EL (cell line): ENCODE measurements around the gene MSMB.
"Not testable (repeated sequence)": the region's sequence is repeated elsewhere in the genome, so short reads cannot be mapped to it uniquely, and the experiment has no call there.

Source experiments
- DNase-seq: peaks from one replicate; pipeline ENCODE4 v3.0.0-alpha.2; 2016

Gene MSMB, protein sequence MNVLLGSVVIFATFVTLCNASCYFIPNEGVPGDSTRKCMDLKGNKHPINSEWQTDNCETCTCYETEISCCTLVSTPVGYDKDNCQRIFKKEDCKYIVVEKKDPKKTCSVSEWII

DNA sequence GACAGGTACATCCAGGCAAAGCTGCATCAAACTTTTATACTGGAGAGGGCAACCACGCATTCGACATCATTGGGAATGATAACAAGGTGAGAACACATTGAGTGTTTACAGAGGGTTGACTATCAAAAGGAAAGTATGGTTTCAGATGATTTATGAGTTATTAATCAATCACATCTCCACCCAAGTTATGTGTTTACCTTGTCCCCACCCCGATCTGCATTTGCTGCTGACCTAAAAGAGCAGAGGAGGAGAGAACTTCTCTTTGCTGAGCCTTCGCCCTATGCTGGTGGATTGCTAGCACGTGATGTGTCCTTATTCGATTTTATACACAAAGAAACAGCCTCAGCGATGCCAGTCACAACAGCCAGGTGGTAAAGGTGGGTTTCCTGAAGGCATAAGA, at the start of gene MSMB:
TSS of gene MSMB (minus strand) at position 9 of the 400 bp plus-strand sequence. CDS start 32 bp downstream, outside the sequence.
- DNase-seq = no peak

DNA sequence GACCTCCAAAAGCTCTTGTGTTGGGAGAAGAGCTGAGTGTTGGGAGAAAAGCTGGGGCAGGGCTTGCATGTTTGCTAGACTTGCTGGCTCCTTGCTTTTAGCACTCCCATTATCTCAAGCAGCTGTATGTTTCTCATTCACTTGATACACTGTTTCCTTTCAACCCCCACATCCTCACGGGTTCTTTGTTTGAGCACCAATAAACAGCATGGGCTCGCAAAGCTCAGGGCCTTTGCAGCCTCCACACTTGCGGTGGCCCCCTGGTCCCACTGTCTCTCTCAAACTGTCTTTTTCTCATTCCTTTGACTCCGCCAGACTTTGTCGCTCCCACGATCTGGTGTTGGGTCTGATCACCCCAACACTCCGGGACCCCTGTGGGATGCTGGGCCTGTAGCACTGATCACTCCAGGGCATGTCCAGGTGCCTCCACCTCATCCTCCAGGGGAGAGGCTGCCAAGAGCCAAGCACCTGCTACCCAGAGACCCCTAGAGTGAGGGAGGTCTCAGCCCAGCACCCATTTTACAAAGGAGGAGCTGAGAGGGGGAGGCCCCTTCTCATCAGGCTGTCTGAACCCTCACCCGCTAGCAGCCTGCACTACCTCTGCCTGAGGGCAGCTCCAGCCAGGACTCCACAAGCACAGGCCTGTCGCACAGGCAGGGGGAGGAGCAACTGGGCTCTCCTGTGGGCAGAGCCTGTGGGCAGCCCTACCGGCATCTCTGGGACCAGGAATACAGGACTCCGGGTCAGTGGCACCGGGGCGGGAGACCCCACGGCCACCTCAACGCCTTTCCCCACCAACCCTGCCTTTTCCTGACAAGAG, 49.1 kb upstream of the MSMB start:
- no peak for DNase-seq

DNA sequence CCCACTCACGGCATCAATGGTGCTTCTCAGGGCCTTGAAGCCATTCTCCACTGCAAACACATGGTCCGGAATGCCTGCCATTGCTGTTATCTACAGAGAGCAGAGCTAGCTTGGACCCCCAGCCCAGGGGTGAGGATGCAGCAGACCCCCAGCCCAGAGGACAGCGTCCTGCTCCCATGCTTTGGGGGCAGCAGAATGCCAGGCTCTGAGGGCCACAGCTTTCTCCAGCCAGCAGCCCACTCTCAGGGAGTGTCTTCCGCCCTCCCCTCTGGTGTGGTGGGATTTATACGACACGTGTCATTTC, 48.1 kb upstream of the MSMB start:
- DNase-seq = no peak

DNA sequence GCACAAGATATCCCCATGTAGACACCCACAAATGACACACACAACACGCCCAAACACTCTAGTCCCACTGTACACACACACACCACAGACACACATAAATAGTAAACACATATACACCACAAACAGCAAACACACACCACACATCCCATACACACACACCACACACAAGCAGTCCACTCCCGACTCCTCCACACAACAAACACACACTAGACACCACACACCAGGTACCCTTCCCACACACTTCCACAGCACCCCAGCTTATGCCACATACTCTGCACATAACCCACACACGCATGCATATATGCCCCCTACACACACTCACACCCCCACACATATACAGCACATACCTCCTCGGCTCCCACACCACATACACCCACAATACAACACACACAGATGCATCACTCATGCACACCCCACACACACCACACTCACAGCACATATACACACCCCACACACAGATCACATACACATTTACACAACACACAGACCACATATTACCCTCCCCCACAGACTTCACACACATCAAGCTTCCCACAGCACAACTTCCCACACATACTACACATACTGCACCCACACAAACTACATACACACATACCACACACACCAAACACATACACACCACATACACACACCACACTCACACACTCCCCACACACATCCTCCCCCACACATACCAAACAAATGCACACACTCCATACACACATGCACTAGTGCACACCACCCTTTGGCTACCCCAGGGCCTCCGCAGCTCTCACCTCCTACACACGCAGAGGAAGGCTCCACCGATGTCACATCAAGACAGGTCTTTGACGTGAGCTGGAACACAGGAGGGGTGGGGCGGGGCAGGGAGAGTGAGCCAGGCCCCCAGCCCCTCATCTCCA, 47.5 kb upstream of the MSMB start:
- not testable (repeated sequence) for DNase-seq

DNA sequence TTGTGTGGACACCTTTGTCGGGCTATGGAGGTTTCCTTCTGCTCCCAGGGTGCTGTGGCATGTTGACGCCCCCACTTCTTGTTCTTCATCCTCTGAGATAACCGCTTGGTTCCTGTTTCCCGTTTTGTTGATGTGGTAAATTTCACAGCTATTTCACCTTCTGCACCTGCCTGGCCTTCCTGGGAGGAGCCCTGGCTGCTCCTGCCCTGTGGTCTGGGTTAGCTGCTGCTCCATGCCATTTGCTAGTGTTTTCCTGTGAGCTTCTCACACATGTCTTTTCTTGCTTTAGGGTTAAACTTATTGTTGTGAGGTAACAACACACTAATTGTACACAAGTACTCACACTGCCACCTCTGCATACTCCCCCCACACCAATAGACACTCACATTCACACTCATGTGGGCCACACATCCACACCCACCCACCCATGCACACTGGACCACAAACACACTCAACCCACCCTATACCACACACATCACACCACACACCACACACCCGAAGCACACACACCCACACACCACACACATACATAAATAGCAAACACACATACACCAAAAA, 46.5 kb upstream of the MSMB start:
- DNase-seq = no peak

DNA sequence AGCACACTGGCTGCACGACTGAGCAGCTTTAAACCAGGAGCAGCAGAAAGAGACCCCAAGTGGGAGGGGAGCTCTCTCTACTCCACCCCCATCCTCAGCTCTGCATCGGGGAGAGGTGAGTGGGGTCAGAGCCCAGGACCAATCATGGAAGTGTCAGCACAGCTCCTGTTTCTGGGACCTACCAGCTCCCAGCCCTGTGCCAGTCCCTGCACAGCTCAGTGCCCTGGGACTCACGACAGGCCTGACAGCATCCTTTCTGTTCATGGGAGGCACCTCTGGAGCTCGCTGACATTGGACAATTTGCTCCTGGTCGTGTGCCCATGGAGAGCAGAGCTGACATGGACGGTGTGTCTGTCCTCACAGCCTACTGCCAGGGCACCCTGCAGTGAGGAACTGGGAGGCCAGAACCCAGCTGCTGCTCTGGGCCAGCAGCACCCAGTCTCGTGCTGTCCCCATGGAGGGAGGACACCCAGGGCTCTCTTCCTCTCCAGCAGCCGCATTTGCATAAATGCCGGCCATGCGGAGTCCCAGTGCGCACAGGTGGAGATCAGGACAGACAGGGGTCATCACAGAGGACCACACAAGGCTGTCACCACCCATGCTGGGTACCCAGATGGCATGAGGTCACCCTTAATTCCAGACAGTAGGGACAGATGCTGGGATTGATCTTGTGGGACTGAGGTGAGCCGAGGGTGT, 45.9 kb upstream of the MSMB start:
- DNase-seq = no peak

DNA sequence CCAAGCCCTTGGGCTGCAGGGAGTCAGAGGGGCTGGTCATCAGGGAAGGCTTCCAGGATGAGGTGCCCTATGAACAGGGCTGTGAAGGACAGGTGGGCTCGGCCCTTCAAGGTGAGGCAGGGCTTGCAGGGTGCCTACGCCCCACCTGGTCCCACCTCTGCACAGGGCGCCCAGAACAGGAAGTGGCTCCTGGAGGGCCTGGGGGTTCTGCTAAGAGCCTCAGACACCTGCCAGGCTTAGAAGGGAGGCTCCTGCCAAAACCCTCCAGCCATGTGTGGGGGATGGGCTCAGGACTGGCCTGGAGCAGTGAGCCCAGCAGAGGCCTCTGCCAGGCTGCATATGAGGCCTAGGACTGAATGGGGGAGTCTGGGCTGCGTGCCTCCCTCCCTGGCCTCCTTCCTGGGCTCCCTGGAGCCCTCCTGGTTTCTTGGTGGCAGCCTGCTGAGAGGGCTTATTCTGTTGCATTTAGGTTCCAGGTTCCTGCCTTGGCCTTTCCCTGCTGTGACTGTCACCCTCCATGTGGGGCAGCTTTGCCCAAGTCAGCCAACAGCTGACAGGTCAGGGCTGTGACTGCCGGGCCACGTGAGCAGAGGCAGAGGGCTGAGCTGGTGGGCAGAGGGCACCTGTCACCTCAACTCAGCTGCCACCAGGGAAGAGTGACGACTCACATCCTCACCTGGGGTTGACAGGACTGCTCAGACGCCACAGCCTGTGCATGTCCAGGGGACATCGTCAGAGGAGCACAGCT, 45.2 kb upstream of the MSMB start:
- DNase-seq = no peak

DNA sequence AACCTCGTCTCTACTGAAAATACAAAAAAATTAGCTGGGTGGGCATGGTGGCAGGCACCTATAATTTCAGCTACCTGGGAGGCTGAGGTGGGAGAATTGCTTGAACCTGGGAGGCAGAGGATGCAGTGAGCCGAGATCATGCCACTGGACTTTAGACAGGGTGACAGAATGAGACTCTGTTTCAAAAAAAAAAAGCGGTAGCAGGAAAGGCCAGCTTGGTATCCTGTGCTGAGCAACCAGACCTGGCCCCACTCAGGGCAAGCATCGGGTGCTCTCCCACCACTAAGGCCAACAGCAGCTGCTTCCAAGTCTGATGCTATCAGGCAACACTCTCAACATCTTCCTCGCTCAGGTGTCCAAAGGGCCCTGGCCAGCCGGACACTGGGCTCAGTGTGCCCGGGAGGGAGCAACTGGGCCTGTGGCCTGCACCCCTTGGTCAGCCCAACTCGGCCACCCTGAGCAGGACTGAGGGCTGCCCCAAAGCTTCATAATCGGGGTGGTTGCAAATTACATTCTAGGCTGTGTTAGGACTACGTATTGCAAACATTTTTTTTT, 44.3 kb upstream of the MSMB start:
- DNase-seq = no peak

DNA sequence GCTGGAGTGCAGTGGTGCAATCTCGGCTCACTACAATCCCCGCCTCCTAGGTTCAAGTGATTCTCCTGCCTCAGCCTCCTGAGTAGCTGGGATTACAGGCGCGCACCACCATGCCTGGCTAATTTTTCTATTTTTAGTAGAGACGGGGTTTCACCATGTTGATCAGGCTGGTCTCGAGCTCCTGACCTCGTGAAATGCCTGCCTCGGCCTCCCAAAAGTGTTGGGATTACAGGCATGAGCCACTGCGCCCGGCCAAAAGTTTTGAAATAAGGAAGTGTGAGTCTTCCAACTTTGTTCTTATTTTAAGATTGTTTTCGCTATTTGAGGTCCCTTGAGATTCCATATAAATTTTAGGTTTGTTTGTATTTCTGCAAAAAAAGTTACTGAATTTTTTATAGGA, 41.3 kb upstream of the MSMB start:
- DNase-seq = not testable (repeated sequence)

DNA sequence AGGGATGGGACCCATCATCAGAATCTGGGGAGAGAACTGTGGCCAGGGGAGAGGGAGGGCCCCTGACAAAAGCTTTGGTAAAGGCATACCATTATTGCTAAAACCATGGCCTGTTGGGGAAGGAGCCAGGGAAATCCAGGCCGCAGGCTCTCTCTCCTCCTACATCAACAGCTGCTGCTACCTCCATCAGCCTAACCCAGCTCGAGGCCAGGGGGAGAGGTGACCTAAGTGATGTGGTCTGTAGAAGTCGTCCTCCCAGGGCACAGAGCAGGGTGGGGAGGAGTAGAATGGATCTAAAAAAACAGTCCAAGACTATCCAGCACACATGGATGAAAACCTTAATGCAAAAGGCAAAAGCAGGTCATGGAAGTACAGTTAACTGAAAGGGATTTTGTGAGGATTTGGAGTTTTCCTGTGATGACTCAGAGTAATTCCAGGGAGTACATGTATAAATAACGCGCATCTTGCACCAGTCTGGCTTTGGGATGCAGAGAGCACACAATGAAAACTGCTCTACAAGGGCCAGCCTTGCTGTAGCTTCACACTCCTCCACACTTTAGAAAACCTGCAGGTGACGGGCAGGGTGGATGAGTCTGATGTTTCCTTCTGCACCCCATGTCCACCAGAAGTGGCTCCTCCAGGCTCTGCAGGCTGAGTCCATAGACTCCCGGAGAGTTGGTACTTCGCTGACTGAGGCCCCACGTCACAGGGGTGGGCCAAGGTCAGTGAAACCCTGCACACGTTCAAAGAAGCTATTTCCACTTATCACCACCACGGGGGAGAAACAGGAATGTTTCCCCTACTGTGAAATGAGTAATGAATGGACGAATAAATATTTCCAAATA, 38.5 kb upstream of the MSMB start:
- no peak for DNase-seq

DNA sequence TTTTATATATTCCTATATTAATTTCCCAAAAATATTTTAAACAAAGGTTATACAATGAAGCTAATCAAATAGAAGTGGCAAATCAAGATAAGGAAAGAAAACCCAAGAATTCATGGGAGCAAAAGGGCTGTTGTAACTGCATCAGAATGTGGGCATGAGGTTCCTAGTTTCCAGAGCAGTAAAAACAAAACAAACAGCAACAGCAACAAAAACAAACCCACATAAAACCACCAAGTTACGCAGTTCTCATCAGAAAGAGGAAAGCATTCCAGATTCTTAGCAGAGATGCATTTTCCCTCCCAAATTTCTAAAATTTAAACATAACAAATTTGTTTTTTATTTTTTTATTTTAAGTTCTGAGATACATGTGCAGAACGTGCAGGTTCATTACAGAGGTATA, 34.8 kb upstream of the MSMB start:
- peak; percentile 34 for DNase-seq

DNA sequence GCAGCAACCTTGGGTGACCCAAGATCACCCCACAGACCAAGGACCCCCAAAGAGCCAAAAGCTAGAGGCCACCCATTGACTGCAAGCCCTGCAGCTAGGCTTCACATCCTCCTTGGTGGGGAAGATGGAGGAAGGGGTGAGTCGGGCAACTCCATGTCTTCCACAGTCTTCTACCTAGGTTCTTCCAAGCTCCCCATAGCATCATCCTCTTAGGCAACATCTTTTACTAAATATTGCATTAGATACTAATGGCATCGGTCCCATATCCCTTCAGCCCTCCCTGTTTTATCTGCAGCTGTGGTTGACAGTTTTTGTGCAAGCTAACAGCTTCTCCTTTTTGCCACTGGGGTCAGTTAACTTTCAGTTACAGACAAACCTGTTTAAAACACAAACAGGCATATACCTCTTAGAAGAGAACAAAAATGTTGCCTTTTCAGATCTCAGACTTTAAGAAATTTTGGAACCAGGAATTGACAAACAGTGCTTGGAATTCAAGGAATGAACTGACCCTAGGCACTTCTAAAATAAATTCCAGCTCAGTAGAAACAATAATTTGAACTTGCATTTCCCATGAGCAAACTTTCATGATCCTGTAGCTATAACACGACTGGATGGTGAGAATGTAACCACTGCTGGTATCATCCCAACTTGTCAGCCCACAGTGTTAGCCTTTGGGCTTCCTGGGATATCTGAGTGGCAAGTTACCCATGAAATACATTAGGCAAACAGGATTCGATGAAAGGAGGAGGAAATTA, 33.9 kb upstream of the MSMB start:
- peak; percentile 45 for DNase-seq

DNA sequence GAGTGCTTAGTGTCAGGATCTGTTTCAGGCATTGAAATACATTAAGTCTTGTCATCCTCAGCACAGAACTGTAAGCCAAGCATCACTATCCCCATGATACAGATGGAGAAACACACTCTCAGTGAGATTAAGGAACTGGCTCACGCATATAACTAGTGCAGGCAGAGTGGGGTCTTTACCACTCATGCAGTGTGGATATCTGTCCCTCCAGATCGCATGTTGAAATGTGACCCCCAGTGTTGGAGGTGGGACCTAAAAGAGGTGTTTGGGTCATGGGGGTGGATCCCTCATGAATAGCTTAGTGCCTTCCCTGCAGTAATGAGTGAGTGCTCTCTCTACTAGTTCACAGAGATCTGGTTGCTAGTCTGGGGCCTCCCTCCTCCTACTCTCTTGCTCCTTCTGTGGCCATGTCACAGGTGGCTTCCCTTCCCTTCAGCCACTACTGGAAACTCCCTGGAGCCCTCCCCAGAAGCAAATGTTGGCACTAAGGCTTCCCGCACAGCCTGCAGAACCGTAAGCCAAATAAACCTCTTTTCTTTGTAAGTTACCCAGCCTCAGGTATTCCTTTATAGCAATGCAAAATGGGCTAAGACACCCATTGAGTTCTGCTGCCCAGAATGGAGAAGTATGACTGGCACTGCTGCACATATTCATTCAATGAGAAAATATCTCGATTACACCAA, 31.8 kb upstream of the MSMB start:
- no peak for DNase-seq

DNA sequence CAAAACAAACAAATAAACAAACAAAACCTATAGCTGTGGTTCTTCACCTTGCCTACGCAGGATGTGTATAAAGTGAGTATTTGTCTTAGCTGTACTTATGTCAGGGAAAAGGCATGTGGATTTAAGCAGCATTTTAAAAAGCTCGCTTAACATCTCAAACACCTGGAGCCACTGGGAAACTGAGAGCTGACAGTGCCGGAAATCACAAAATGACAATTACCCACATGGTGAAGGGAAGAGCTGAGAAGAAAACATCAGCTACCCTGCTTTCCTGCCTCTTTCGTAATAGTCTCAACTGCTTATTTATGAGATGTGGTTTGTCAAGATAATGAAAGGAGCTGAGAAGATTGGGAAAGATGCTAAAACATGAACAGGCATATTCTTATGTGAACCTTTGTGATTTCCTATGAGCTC, 31.1 kb upstream of the MSMB start:
- DNase-seq = peak; percentile 13

DNA sequence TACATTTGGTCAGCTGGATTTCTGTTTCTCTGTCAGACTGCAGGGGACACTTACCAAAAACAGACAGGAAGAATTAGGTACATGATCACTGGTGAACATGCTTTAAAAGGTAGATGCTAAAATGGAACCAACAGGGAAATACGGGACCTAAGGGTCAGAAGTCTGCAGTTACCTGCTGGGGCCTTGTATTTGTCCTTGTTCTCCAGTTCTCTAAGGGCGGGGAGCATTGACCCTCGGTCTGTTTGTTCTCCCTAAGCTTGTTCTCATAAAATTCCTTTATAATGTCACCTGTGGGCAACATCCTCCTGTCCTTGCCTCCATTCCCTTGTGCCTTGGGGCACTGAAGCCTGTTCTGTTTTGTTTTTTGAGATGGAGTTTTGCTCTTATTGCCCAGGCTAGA, 29.8 kb upstream of the MSMB start:
- no peak for DNase-seq

DNA sequence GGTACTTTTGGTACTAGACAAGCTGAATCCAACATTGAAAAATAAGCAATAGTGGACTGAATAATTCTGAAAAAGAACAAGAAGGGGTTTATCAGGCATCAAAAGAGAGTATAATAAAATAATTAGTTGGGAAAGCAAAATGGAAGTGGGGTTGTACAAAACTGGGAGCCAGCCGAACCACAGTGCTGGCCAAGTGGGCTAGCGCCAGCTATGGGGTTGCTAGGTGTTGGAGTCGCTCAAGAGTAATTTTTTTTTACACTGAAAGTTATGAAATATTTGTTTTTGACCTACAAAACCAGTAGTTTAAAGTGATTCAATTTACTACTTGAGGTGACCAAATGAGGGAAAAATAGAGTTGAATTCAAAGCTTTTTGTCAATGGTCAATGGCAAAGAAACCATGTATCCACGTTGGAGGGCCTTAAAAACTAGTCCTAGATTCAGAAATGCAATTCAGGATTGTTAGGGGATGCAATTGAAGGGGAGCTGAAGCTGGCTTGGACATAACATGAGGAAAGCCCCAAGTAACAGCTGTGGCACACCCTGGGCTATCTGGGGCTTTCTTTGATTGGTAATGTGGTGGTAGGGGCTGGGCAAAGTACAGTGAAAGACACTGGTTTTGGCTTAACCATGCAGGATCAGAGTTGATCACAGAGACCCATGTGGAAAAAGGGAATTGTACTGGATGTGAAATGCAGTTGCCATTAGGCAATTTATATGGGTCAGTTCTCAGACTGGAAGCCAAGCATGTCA, 28.3 kb upstream of the MSMB start:
- DNase-seq = no peak

DNA sequence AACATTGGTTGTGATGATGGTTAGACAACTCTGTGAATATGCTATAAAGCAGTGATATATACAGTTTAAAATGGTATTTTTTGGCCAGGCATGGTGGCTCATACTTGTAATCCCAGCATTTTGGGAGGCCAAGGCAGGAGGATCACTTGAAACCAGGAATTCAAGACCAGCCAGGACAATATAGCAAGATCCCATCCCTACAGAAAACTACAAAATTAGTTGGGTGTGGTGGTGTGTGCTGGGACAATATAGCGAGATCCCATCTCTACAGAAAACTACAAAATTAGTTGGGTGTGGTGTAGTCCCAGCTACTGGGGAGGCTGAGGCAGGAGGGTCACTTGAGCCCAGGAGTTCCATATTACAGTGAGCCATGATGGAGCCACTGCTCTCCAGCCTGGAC, 27.5 kb upstream of the MSMB start:
- DNase-seq = no peak

DNA sequence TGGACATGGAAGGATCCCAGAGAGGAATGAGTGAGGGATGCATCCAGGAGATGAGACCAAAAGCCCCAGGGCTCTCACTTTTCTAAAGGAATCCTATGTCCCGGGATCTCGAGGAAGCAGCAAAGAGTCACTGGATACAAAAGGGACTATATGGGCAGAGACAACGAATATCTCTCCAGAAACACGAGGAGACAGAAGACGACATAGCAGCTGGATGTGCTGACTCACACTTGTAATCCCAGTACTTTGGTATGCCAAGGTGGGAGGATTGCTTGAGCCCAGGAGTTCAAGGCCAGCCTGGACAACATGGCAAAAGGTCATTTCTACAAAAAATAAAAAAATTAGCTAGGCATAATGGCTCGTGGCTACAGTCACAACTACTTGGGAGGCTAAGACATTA, 24.7 kb upstream of the MSMB start:
- no peak for DNase-seq
